HG03039 (cell line): ENCODE results near the gene RDH8.
"Not testable (repeated sequence)": the region's sequence is repeated elsewhere in the genome, so short reads cannot be mapped to it uniquely, and the experiment has no call there.

Experiments
- ATAC-seq: cut with Tn5 transposase; IDR thresholded peaks from one replicate; pipeline ENCODE4 v1.9.1; 2021; ENCODE audit warnings: mild to moderate bottlenecking, moderate library complexity; ENCODE audit not compliant: unreplicated experiment

RDH8 gene

GRCh38 chr19:10004617-10005016 lies 8.7 kb upstream of the RDH8 start:
- no peak for ATAC-seq

- no peak for ATAC-seq
These were observed 7.5 kb upstream of the RDH8 start for GRCh38 chr19:10005632-10006334.

- no peak for ATAC-seq
These were observed 7.0 kb upstream of the RDH8 start for GRCh38 chr19:10006335-10006708.

GRCh38 chr19:10006752-10007323 lies 6.4 kb upstream of the RDH8 start:
- no peak for ATAC-seq

GRCh38 chr19:10007371-10008183 lies 5.7 kb upstream of the RDH8 start:
- no peak for ATAC-seq

GRCh38 chr19:10008184-10008765 lies 5.0 kb upstream of the RDH8 start:
- ATAC-seq, result no peak

GRCh38 chr19:10009714-10010224 lies 3.5 kb upstream of the RDH8 start:
- no peak for ATAC-seq

- ATAC-seq, result no peak
These were observed 3.0 kb upstream of the RDH8 start, which contains the start of gene COL5A3 for GRCh38 chr19:10010247-10010691. TSS of gene COL5A3 (minus strand) at chr19:10010504. CDS start at chr19:10010385, 119 bp downstream.

GRCh38 chr19:10010939-10011338 lies 2.3 kb upstream of the RDH8 start:
- no peak for ATAC-seq

GRCh38 chr19:10011974-10012373 lies 1.3 kb upstream of the RDH8 start:
- no peak for ATAC-seq

GRCh38 chr19:10013834-10014618 lies 743 bp downstream of the RDH8 start:
- ATAC-seq, result no peak

- ATAC-seq, result no peak
These were observed 5.0 kb downstream of the RDH8 start for GRCh38 chr19:10018263-10018662.

GRCh38 chr19:10018786-10019185 lies 5.5 kb downstream of the RDH8 start:
- ATAC-seq, result no peak

GRCh38 chr19:10019246-10019645 lies 6.0 kb downstream of the RDH8 start:
- no peak for ATAC-seq

- no peak for ATAC-seq
These were observed 7.6 kb downstream of the RDH8 start for GRCh38 chr19:10020851-10021250.

GRCh38 chr19:10021446-10021845 lies 8.2 kb downstream of the RDH8 start:
- no peak for ATAC-seq

GRCh38 chr19:10021863-10022262 lies 8.6 kb downstream of the RDH8 start:
- no peak for ATAC-seq

- ATAC-seq, result not testable (repeated sequence)
These were observed 9.8 kb downstream of the RDH8 start for GRCh38 chr19:10023096-10023495.

GRCh38 chr19:10026744-10027143 lies 13.5 kb downstream of the RDH8 start:
- ATAC-seq, result no peak
